ENCODE results near the gene RNF169. TPM values are rescaled to one million over a fixed set of nuclear protein-coding genes. Genes with fewer than 3 reads are reported as not detected.

Gene RNF169
- total RNA-seq, 4 donors from 2014 or later, result 26.0 to 31.8 (median 29.3) TPM

DNA sequence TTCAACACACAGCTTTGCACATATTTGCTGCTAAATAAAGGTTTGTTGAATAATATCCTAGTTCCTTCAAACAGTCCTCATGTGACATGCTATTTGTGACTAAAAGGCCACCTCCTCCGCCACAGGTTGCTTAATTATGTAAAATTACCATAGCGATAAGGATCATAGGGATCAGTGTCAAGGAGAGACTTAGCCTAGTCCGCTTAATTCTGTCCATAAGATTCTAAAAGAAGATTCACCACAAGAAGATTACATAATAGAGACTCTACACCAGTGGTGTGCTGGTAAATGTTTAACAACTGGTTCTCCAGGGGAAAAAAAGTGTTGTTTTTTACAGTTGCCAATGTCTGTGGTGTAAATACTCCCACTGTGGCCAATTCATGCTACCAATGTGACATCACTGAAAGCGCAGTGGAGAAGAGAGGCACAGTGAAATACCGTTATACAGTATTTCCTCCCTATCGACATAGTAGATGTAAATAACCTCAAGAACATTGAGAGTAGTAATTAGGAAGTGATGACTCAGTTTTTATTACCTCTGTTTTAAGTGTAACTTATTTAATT lies 13.2 kb upstream of the RNF169 start:
- Histone ChIP-seq H3K27ac (no peak overlapping the region), H3K4me3 (no peak overlapping the region), H3K27me3 (peaks cover 35% of the 10 kb centered on the region), H3K9me3 (no peaks in the 10 kb centered on the region), H3K4me1 (peaks cover 0 to 24% (median 0%) of the 10 kb centered on the region in 3 donors), H3K36me3 (no peaks in the 10 kb centered on the region)
- no peak for TF ChIP-seq EP300 (IDR thresholded peaks at IDR 0.05)
- TF ChIP-seq POLR2AphosphoS5 (IDR thresholded peaks at IDR 0.05), result no peak
- TF ChIP-seq, protein P1, sequence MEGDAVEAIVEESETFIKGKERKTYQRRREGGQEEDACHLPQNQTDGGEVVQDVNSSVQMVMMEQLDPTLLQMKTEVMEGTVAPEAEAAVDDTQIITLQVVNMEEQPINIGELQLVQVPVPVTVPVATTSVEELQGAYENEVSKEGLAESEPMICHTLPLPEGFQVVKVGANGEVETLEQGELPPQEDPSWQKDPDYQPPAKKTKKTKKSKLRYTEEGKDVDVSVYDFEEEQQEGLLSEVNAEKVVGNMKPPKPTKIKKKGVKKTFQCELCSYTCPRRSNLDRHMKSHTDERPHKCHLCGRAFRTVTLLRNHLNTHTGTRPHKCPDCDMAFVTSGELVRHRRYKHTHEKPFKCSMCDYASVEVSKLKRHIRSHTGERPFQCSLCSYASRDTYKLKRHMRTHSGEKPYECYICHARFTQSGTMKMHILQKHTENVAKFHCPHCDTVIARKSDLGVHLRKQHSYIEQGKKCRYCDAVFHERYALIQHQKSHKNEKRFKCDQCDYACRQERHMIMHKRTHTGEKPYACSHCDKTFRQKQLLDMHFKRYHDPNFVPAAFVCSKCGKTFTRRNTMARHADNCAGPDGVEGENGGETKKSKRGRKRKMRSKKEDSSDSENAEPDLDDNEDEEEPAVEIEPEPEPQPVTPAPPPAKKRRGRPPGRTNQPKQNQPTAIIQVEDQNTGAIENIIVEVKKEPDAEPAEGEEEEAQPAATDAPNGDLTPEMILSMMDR (IDR thresholded peaks at IDR 0.05), result no peak
- TF ChIP-seq POLR2A (IDR thresholded peaks at IDR 0.05), result no peak
- no peak for ATAC-seq
- 83 to 89% methylated on average over 5 to 6 of the region's 6 CpGs for WGBS, 2 donors (ENCODE audit: low coverage in 1 of 2)

DNA sequence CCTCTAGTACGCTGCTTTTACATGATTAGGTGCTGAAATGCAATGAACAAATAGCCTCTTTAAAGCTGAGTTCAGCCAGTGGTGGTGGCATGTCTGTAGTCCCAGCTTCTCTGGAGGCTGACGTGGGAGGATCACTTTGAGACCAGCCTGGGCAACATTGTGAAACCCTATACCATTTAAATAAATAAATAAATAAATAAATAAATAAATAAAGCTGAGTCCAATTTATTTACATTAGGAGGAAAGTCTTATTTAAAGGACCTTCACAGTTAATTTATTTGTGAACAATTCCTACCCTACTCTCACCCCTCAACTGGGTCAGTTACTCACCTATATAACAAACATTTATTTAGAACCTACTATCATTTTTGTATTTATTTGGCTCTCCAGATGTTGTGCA lies 12.6 kb upstream of the RNF169 start:
- no peaks in the 10 kb centered on the region for H3K9me3 ChIP-seq
- H3K4me3 ChIP-seq, result no peak overlapping the region
- no peak for TF ChIP-seq EP300 (IDR thresholded peaks at IDR 0.05)
- TF ChIP-seq, protein P1 (IDR thresholded peaks at IDR 0.05), result no peak
- TF ChIP-seq POLR2AphosphoS5 (IDR thresholded peaks at IDR 0.05), result no peak
- TF ChIP-seq POLR2A (IDR thresholded peaks at IDR 0.05), result no peak
- WGBS, 2 donors (ENCODE audit: low coverage in 1 of 2), result 92 to 100% methylated on average over 2 of the region's 2 CpGs
- no peak for ATAC-seq
- H3K27ac ChIP-seq, result no peak overlapping the region
- H3K4me1 ChIP-seq, result peaks cover 0 to 18% (median 0%) of the 10 kb centered on the region in 3 donors
- H3K27me3 ChIP-seq, result peaks cover 29% of the 10 kb centered on the region
- H3K36me3 ChIP-seq, result no peaks in the 10 kb centered on the region

DNA sequence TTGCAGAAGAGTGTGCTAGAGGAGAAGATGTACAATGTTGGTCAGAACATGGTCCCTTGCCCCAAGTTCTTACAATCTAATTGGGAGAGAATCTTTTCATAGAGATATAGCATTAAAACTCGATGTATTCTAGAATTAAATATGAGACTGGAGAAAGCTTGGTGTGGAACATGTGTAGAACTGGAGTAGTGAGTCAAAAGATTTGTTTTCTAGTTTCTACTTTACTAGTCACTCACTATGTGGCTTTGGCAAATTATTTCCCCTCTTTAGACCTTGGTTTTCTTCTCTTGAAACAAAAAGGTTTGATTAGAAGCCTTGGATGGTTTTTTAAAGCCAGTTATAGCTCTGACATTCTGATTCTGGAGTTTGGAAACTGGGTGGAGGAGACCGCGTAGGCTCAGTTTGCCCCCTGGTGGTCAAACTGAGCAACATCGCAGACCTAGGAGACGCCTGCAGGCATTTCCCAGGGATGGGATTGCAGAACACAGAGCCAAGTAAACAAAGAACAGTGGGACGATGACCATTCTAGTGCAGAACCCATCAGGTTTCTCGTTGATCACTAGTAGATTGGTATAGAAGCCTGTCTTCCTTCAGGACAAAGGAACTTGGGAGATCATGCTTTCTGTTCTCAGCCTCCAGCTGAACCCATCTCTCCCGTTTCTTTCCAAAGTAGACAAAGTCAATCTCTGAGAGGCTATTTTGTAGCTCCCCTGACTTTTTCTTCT lies 8.9 kb upstream of the RNF169 start:
- peak; percentile 85 for ATAC-seq
- H3K36me3 ChIP-seq, result no peaks in the 10 kb centered on the region
- peaks cover 0 to 14% (median 0%) of the 10 kb centered on the region in 3 donors for H3K4me1 ChIP-seq

DNA sequence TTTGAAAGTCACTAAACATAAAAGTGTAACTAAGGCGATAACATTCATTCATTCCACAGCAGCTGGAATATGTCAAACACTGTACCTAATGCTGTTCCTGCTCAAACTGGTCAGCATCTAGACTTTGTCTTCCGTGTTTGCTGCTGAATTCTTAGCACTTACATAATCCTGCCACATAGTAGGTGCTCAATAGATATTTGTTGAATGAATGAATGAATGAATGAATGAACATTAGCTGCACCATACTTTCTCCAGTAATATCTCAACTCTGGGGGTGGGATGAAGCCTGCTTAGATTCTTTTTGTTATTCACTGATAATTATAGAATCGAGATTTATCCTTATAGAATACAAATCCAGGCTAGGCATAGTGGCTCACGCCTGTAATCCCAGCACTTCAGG lies 6.6 kb upstream of the RNF169 start:
- H3K9me3 ChIP-seq, result no peaks in the 10 kb centered on the region
- no peaks in the 10 kb centered on the region for H3K27me3 ChIP-seq
- peaks cover 0 to 14% (median 0%) of the 10 kb centered on the region in 3 donors for H3K4me1 ChIP-seq
- no peaks in the 10 kb centered on the region for H3K36me3 ChIP-seq
- TF ChIP-seq, protein P1 (IDR thresholded peaks at IDR 0.05), result no peak
- TF ChIP-seq EP300 (IDR thresholded peaks at IDR 0.05) (no peak), POLR2AphosphoS5 (IDR thresholded peaks at IDR 0.05) (no peak), POLR2A (IDR thresholded peaks at IDR 0.05) (no peak)
- no peak overlapping the region for H3K4me3 ChIP-seq
- WGBS, 2 donors (ENCODE audit: low coverage in 1 of 2), result 61 to 64% methylated on average over 4 of the region's 4 CpGs
- H3K27ac ChIP-seq, result no peak overlapping the region
- no peak for ATAC-seq

More for the DNA sequence above, 8.9 kb upstream of the RNF169 start:
- Histone ChIP-seq H3K4me3 (no peak overlapping the region), H3K9me3 (no peaks in the 10 kb centered on the region), H3K27me3 (no peaks in the 10 kb centered on the region), H3K27ac (no peak overlapping the region)
- TF ChIP-seq, protein P1 (IDR thresholded peaks at IDR 0.05), result peak; percentile 88 to 91 (median 91)
- TF ChIP-seq EP300 (IDR thresholded peaks at IDR 0.05), result no peak
- 24 to 31% methylated on average over 4 to 6 of the region's 8 CpGs for WGBS, 2 donors (ENCODE audit: low coverage in 1 of 2)

DNA sequence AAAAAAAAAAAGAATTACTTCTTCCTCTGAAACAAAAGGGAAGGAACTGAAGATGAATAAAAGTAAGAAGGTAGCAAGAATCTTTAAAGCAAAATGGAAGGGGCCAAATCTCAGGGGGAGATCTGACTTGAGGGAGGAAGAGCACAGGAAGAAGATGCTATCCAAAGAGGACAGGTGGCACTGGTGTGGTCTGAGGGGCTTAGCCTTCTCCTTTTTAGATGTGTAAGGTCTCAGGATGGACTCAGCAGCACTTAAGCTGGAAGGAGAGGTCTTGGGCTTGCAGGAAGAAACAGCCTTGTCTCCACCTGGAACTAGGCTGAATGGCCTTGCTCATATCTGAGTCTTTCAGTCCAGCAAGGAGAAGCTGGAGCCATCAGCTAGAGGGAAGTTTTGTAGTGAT lies 5.0 kb upstream of the RNF169 start:
- H3K27me3 ChIP-seq, result no peaks in the 10 kb centered on the region
- H3K36me3 ChIP-seq, result no peaks in the 10 kb centered on the region
- H3K4me3 ChIP-seq, result no peak overlapping the region
- TF ChIP-seq, protein P1 (IDR thresholded peaks at IDR 0.05), result no peak
- TF ChIP-seq POLR2A (IDR thresholded peaks at IDR 0.05) (no peak), EP300 (IDR thresholded peaks at IDR 0.05) (no peak), POLR2AphosphoS5 (IDR thresholded peaks at IDR 0.05) (no peak)
- no peak overlapping the region for H3K27ac ChIP-seq
- no peak for ATAC-seq
- no peaks in the 10 kb centered on the region for H3K9me3 ChIP-seq
- peaks cover 0 to 27% (median 6%) of the 10 kb centered on the region in 3 donors for H3K4me1 ChIP-seq
